HG03196 (cell line): ENCODE results near the gene ETAA1.

Source experiments
- ATAC-seq: cut with Tn5 transposase; IDR thresholded peaks from one replicate; pipeline ENCODE4 v1.9.1; 2021; ENCODE audit not compliant: unreplicated experiment

Gene ETAA1

DNA sequence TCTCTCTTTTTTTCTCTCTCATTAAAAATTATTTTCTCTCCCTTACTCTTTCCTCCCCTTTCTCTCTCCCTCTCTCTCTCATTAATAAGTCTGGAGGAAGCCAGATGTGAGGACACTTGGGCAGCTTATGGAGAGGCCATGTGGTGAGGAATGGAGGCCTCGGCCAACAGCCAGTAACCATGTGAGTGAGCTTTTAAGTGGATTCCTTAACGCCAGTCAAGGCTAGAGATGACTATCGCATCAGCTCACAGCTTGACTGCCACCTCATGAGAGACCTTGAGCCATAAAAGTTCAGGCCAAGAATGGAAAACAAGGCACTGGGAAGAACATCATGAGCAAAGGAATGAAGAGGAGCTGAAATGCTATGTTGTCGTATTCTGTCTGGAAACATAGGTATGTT is 39.1 kb downstream of the ETAA1 start:
- no peak for ATAC-seq

DNA sequence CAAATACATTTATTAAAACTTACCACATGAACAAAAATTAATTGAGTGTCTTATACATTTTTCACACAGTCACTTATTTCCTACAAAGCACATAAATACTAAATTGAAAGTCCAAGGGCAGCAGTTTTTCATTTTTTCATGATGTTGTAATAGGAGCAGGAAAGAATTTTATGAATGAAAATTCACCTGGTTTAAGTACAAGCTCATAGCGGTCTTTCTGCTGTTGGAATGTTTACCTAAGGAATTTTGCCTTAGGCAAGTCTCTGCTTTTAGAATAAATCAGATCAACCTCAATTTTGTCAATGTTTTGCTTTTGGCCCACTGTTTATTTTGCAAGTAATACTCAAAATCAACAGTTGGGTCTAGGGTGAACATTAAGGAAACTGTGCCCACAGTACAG is 40.0 kb downstream of the ETAA1 start:
- no peak for ATAC-seq

DNA sequence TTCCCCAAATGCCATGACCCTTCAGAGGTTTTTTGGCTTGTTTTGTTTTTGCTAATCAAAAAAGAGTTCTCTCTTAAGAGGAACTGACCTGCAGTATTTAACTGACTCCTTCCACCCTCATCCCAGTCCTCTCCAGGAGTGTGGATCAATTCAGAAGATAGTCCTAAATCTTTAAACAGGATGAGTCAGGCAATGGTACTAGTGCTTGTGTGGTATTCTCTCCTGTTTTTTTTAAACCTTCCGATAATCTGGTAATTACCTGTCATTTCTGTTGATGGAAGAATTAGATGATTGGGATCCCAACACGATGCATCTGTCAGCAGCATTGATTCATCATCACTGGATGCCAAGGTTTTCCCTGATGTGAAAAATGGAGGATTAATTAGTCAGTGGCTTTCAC is 41.2 kb downstream of the ETAA1 start:
- ATAC-seq: no peak

DNA sequence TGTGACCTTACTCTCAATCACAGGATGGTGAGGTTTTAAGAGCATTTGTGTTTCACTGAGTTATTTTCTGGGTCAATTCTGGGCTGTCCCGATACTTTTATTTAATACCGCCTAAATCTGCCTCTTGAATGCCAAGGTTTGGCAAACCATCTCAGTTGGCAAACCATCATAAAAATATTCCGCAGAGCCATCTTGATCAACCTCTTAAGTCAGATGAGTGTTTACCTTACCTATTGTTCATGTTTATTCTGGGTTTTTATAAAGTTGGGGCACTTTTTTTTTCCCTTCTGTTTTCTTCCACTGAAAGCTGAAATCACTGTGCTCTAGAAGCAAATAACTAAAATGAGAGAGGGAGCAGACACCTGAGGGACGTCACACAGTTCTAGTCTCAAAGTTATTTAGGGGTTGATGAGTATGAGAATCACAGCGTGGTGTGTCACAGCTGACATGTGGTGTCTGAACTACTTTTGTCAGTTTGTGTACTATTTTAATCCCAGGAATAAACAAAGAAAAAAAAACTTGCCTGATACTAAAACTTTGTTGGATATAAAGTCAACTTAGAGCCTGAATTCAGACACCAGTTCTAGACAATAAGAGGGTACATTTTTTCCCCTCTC is 48.6 kb downstream of the ETAA1 start:
- ATAC-seq: no peak

DNA sequence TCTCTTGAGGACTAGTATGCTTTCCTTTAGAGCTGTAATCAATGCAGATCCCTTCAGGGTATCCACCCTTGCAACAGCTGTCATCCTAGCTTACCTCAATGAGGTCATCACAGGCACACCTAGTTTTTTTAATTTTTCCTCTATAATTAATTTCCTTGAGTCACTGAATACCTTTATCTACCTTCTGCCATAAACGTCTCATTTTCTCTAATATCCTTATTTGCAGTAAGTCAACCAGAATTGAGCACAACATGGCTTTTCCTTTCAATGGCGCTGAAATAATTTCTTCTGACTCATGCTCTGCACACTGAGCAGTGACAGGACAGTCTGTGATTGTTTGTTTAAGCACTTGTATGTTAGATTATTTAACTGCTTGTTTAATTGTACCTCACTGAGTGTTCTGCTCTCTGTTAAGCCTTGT is 49.4 kb downstream of the ETAA1 start:
- ATAC-seq: no peak

DNA sequence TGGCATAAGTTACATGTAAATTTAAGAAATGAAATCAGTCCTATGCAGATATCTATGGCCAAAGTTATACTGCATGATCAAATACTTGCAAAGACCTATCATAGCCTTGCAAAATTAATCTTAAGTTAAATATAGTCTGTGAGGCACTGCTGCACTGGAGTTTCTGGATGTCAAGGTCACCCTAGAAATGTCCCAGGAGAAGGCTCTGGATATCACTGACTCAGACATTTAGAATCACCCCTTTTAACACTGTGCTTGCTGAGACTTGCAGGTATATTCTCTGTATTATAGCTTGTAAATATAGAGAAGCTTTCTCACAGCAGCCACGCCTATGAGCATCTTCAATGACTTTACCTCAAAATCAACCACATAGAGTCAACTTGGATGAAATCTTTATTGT is 51.5 kb downstream of the ETAA1 start:
- no peak for ATAC-seq

DNA sequence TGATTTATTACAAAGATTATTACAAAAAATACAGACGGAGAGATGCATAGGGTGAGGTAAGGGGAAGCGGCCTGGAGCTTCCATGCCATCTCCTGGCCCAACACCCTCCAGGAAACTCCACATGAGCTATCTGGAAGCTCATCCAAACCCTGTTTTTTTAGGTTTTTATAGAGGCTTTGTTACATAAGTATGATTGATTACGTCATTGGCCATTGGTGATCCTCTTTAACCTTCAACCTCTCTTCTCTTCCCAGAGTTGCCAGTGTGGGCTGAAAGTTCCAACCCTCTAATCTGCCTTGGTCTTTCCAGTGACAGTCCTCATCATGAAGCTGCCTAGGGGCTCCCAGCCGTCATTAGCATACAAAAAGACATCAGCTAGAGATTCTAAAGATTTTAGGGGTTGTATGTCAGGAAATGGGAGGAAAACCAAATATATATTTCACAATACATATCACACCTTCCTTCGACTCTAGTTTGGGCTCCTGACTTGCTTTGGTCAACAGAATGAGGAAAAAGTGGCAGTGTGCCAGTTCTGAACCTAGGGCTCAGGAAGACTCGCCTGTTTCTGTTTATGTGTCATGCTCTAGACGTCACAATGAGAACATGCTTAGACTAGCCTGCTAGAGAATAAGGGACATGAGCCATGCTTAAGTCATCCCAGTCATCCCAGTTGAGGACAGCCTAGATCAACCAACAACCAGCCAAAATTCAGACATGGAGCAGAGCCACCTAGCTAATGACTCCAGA is 54.1 kb downstream of the ETAA1 start:
- no peak for ATAC-seq

DNA sequence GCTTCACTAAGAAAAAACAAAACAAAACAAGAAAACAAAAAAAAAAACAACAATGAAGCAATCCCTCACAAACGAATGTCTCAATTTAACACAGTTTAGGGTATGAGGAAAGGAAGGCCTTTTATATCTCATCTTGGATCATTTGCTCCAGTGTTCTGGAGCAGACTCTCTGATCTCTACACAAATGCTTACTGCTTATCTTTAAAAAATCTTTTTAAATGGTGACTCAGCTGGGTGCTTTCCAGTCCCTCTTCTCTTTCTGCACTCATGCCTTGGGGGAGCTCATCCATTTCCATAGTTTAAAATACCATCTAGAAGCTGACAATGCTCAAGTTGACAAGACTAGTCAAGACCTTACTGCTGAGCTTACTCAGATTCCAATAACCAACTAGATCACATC is 56.2 kb downstream of the ETAA1 start:
- ATAC-seq: no peak

DNA sequence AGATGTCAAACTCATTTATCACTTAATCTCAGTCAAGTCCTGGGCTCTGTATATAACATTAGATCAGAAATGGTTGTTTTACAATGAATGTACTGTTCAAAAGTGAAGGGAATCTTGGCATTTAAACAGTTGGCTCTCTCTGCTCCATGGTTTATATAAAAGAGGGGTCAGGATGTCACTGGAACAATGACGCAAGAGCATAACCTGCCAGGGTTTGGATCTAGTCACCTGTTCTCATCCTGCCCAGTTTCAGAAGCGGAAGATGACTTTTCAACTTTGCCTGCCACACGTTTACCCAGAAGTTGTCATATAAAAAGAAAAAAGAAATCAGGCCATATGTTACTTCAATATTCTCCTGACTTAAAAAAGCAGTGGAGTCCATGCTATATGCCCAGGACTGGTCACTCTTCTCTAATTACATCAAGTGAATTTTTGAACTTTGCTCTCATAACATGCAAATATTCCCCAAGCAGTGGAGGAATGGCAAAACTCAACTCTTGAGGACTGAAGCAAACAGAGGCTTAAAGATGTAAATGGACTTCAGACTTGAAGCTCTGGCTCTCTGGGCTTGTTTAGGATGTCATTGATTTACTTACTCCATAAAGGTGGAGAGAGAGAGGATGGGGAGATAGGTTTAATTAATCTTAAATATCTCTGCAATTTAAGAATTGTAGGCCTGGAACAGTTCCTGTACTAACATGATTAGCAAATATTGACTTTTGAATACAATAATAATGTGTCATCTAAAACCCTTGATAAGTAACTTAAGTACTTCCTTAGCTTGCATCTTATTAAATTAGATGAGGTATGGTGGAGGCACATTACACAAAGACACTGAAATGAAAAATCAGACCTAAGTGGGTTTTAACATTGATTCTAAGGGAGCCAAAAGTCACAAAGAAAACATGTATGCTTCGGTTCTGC is 58.3 kb downstream of the ETAA1 start:
- no peak for ATAC-seq

DNA sequence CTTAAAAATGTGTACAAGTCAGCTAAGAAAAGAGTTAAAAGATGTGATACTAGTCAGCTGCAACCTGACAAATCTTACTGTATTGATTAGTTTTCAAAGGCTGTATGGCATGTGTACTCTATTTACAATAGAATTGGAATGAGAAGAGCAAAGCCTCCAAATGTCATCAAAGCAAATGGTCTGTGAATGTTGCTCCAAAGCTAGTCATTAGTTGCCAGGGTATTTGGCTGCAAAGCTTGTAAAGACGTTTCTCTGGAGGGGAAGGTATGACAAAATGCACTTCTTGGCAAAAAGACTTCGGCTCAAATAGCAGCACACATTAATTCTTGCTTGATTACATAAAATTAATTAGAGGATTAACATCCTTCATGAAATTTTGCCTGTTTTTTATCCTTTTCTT is 59.3 kb downstream of the ETAA1 start:
- ATAC-seq: no peak

DNA sequence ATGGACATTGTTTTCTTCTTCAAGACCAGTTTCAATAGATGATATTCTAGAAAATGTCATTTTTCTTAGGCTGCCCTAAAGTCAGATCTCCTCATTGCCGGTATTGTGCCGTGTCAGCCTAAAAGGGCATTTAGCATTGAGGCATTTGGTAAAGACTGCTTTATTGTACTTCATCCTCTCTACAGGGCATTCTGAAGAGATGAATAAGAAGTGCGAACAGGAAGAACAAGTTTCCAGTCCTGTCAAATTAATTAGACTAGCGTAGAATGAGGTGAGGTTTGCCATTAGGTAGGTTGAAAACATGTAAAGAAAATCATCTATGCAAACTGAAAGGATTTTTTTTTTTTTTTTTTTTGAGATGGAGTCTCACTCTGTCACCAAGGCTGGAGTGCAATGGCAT is 60.6 kb downstream of the ETAA1 start:
- no peak for ATAC-seq

DNA sequence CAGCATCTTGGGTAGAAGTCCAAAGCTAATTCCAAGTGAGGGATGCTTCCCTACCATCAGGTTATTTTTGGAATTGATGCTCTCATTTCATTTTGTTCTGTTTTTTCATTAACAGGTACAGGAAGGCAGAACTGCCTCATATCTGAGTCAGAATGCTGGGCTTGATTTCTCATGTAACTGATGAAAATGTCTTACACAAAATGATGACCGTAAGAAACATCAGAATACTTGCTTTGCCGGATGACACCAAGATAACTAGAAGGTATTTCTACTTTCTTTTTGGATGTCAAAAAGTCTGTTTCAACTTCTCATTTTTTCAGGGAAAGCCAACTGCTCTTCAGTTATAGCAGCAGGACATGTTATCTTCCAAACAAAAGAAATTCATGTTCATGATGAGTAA is 62.6 kb downstream of the ETAA1 start:
- ATAC-seq: no peak
